Measurements from ENCODE around the gene CD81.
"Not testable (repeated sequence)": the region's sequence is repeated elsewhere in the genome, so short reads cannot be mapped to it uniquely, and the experiment has no call there.

CD81 gene

GRCh38 chr11:2363130-2363529, 14.0 kb upstream of the CD81 start:
- intact Hi-C loops (cut with micrococcal nuclease), result no loop called here
- peaks cover 77% of the 10 kb centered on the region for H3K27me3 Mint-ChIP-seq
- no peak overlapping the region for H3K4me3 Mint-ChIP-seq
- H3K9me3 Mint-ChIP-seq, result no peaks in the 10 kb centered on the region
- H3K4me1 Mint-ChIP-seq (ENCODE audit: low read depth), result peaks cover 17% of the 10 kb centered on the region
- H3K27ac Mint-ChIP-seq, result no peak overlapping the region
- no peaks in the 10 kb centered on the region for H3K36me3 Mint-ChIP-seq (ENCODE audit: low read depth)

- no peaks in the 10 kb centered on the region for H3K36me3 Mint-ChIP-seq (ENCODE audit: low read depth)
- H3K4me3 Mint-ChIP-seq, result no peak overlapping the region
- peaks cover 78% of the 10 kb centered on the region for H3K27me3 Mint-ChIP-seq
- H3K4me1 Mint-ChIP-seq (ENCODE audit: low read depth), result peaks cover 17% of the 10 kb centered on the region
- H3K27ac Mint-ChIP-seq, result no peak overlapping the region
- intact Hi-C loops (cut with micrococcal nuclease), result no loop called here
- no peaks in the 10 kb centered on the region for H3K9me3 Mint-ChIP-seq
Observed at GRCh38 chr11:2363577-2364370, 13.3 kb upstream of the CD81 start.

- H3K9me3 Mint-ChIP-seq; H3K4me3 Mint-ChIP-seq; H3K36me3 Mint-ChIP-seq (ENCODE audit: low read depth); intact Hi-C loops (cut with micrococcal nuclease); H3K27ac Mint-ChIP-seq: not testable (repeated sequence)
- Mint-ChIP-seq H3K4me1 (ENCODE audit: low read depth) (peaks cover 17% of the 10 kb centered on the region), H3K27me3 (peaks cover 76% of the 10 kb centered on the region)
Observed at GRCh38 chr11:2364386-2364785, 12.7 kb upstream of the CD81 start.

- intact Hi-C loops (cut with micrococcal nuclease), result no loop called here
- Mint-ChIP-seq H3K9me3 (no peaks in the 10 kb centered on the region), H3K27ac (no peak overlapping the region), H3K27me3 (peaks cover 71% of the 10 kb centered on the region), H3K4me1 (ENCODE audit: low read depth) (peaks cover 17% of the 10 kb centered on the region), H3K4me3 (no peak overlapping the region), H3K36me3 (ENCODE audit: low read depth) (no peaks in the 10 kb centered on the region)
Observed at GRCh38 chr11:2365571-2366210, 11.4 kb upstream of the CD81 start.

GRCh38 chr11:2366276-2366675, 10.8 kb upstream of the CD81 start:
- Mint-ChIP-seq H3K9me3 (no peaks in the 10 kb centered on the region), H3K36me3 (ENCODE audit: low read depth) (no peaks in the 10 kb centered on the region), H3K27me3 (peaks cover 69% of the 10 kb centered on the region), H3K4me3 (no peak overlapping the region), H3K27ac (no peak overlapping the region), H3K4me1 (ENCODE audit: low read depth) (peaks cover 16% of the 10 kb centered on the region)
- intact Hi-C loops (cut with micrococcal nuclease), result no loop called here

GRCh38 chr11:2366733-2367132, 10.4 kb upstream of the CD81 start:
- Mint-ChIP-seq H3K27ac (no peak overlapping the region), H3K9me3 (no peaks in the 10 kb centered on the region), H3K36me3 (ENCODE audit: low read depth) (no peaks in the 10 kb centered on the region), H3K4me1 (ENCODE audit: low read depth) (peaks cover 12% of the 10 kb centered on the region), H3K27me3 (peaks cover 65% of the 10 kb centered on the region), H3K4me3 (no peak overlapping the region)
- intact Hi-C loops (cut with micrococcal nuclease), result no loop called here

GRCh38 chr11:2367266-2368160, 9.6 kb upstream of the CD81 start:
- H3K4me1 Mint-ChIP-seq (ENCODE audit: low read depth), result peaks cover 12% of the 10 kb centered on the region

GRCh38 chr11:2368178-2368850, 8.8 kb upstream of the CD81 start:
- H3K27ac Mint-ChIP-seq, result no peak overlapping the region
- intact Hi-C loops (cut with micrococcal nuclease), result no loop called here
- H3K36me3 Mint-ChIP-seq (ENCODE audit: low read depth), result no peaks in the 10 kb centered on the region
- H3K27me3 Mint-ChIP-seq, result peaks cover 56% of the 10 kb centered on the region
- H3K9me3 Mint-ChIP-seq, result no peaks in the 10 kb centered on the region
- H3K4me1 Mint-ChIP-seq (ENCODE audit: low read depth), result peaks cover 12% of the 10 kb centered on the region
- no peak overlapping the region for H3K4me3 Mint-ChIP-seq

More at GRCh38 chr11:2367266-2368160, 9.6 kb upstream of the CD81 start:
- intact Hi-C loops (cut with micrococcal nuclease), result no loop called here
- H3K27me3 Mint-ChIP-seq, result peaks cover 61% of the 10 kb centered on the region
- H3K27ac Mint-ChIP-seq, result no peak overlapping the region
- H3K4me3 Mint-ChIP-seq, result no peak overlapping the region
- no peaks in the 10 kb centered on the region for H3K36me3 Mint-ChIP-seq (ENCODE audit: low read depth)
- no peaks in the 10 kb centered on the region for H3K9me3 Mint-ChIP-seq

- intact Hi-C loops (cut with micrococcal nuclease), result no loop called here
- Mint-ChIP-seq H3K4me1 (ENCODE audit: low read depth) (peaks cover 12% of the 10 kb centered on the region), H3K4me3 (no peak overlapping the region), H3K27ac (no peak overlapping the region), H3K9me3 (no peaks in the 10 kb centered on the region), H3K27me3 (peaks cover 53% of the 10 kb centered on the region), H3K36me3 (ENCODE audit: low read depth) (no peaks in the 10 kb centered on the region)
Observed at GRCh38 chr11:2368851-2369180, 8.3 kb upstream of the CD81 start.

- Mint-ChIP-seq H3K4me3 (no peak overlapping the region), H3K4me1 (ENCODE audit: low read depth) (peaks cover 12% of the 10 kb centered on the region), H3K27me3 (peaks cover 53% of the 10 kb centered on the region), H3K36me3 (ENCODE audit: low read depth) (no peaks in the 10 kb centered on the region), H3K9me3 (no peaks in the 10 kb centered on the region), H3K27ac (no peak overlapping the region)
- intact Hi-C loops (cut with micrococcal nuclease), result no loop called here
Observed at GRCh38 chr11:2369320-2369719, 7.8 kb upstream of the CD81 start.

- no peaks in the 10 kb centered on the region for H3K9me3 Mint-ChIP-seq
- peaks cover 51% of the 10 kb centered on the region for H3K27me3 Mint-ChIP-seq
- no peak overlapping the region for H3K27ac Mint-ChIP-seq
- peaks cover 12% of the 10 kb centered on the region for H3K4me1 Mint-ChIP-seq (ENCODE audit: low read depth)
- no peak overlapping the region for H3K4me3 Mint-ChIP-seq
- no peaks in the 10 kb centered on the region for H3K36me3 Mint-ChIP-seq (ENCODE audit: low read depth)
- intact Hi-C loops (cut with micrococcal nuclease), result no loop called here
Observed at GRCh38 chr11:2369896-2370295, 7.2 kb upstream of the CD81 start.

- intact Hi-C loops (cut with micrococcal nuclease), result no loop called here
- no peaks in the 10 kb centered on the region for H3K9me3 Mint-ChIP-seq
- peaks cover 23% of the 10 kb centered on the region for H3K4me1 Mint-ChIP-seq (ENCODE audit: low read depth)
- H3K27ac Mint-ChIP-seq, result no peak overlapping the region
- peaks cover 15% of the 10 kb centered on the region for H3K36me3 Mint-ChIP-seq (ENCODE audit: low read depth)
- peaks cover 32% of the 10 kb centered on the region for H3K27me3 Mint-ChIP-seq
- H3K4me3 Mint-ChIP-seq, result no peak overlapping the region
Observed at GRCh38 chr11:2374456-2375201, 2.5 kb upstream of the CD81 start.

GRCh38 chr11:2375341-2375853, 1.7 kb upstream of the CD81 start:
- Mint-ChIP-seq H3K9me3 (no peaks in the 10 kb centered on the region), H3K4me3 (no peak overlapping the region), H3K4me1 (ENCODE audit: low read depth) (peaks cover 31% of the 10 kb centered on the region), H3K36me3 (ENCODE audit: low read depth) (peaks cover 23% of the 10 kb centered on the region), H3K27ac (no peak overlapping the region), H3K27me3 (peaks cover 32% of the 10 kb centered on the region)
- intact Hi-C loops (cut with micrococcal nuclease), result no loop called here
